Measurements from ENCODE around the gene S100Z. TPM values are rescaled to one million over a fixed set of nuclear protein-coding genes. Genes with fewer than 3 reads are reported as not detected.
"Not testable (repeated sequence)": the region's sequence is repeated elsewhere in the genome, so short reads cannot be mapped to it uniquely, and the experiment has no call there.

The S100Z gene
- total and polyA plus RNA-seq, 8 donors, result 0.08 to 0.89 TPM; not detected in 6

- H3K36me3 ChIP-seq, result peaks cover 0 to 4% (median 0%) of the 10 kb centered on the region in 4 donors
- no peaks in the 10 kb centered on the region for H3K4me1 ChIP-seq
- H3K4me3 ChIP-seq, result no peak overlapping the region
- intact Hi-C loops (cut with DNase I; ENCODE audit: low total_unique reads), result no loop called here
- WGBS, 5 donors, result 66 to 81% (median 73%) methylated on average over 2 to 3 of the region's 3 CpGs
- H3K9me3 ChIP-seq, result peaks cover 8 to 35% (median 22%) of the 10 kb centered on the region in 4 donors
- no peak for DNase-seq
- no peaks in the 10 kb centered on the region for H3K27me3 ChIP-seq
- no peak overlapping the region for H3K27ac ChIP-seq
- TF ChIP-seq CTCF (IDR thresholded peaks at IDR 0.05), result no peak
- TF ChIP-seq EP300 (IDR thresholded peaks at IDR 0.05), result no peak
- TF ChIP-seq POLR2A (IDR thresholded peaks at IDR 0.05), result no peak
- no peak for TF ChIP-seq POLR2AphosphoS5 (IDR thresholded peaks at IDR 0.05)
Observed at GRCh38 chr5:76901522-76901921, 51.7 kb downstream of the S100Z start.

GRCh38 chr5:76908166-76908565, 58.4 kb downstream of the S100Z start:
- no peaks in the 10 kb centered on the region for H3K4me1 ChIP-seq
- intact Hi-C loops (cut with DNase I; ENCODE audit: low total_unique reads), result no loop called here
- no peak overlapping the region for H3K27ac ChIP-seq
- H3K4me3 ChIP-seq, result no peak overlapping the region
- TF ChIP-seq POLR2A (IDR thresholded peaks at IDR 0.05) (no peak), CTCF (IDR thresholded peaks at IDR 0.05) (no peak), POLR2AphosphoS5 (IDR thresholded peaks at IDR 0.05) (no peak), EP300 (IDR thresholded peaks at IDR 0.05) (no peak)
- H3K9me3 ChIP-seq, result no peaks in the 10 kb centered on the region
- 84 to 91% (median 84%) methylated on average over 7 of the region's 7 CpGs for WGBS, 5 donors
- DNase-seq, result no peak
- no peaks in the 10 kb centered on the region for H3K36me3 ChIP-seq
- H3K27me3 ChIP-seq, result no peaks in the 10 kb centered on the region

- 82 to 89% (median 86%) methylated on average over 8 to 9 of the region's 9 CpGs for WGBS, 5 donors
- H3K4me3 ChIP-seq; intact Hi-C loops (cut with DNase I; ENCODE audit: low total_unique reads); H3K9me3 ChIP-seq; H3K36me3 ChIP-seq; H3K27me3 ChIP-seq; H3K4me1 ChIP-seq; H3K27ac ChIP-seq; DNase-seq: not testable (repeated sequence)
Observed at GRCh38 chr5:76910344-76910933, 60.6 kb downstream of the S100Z start.

GRCh38 chr5:76914671-76915070, 64.9 kb downstream of the S100Z start:
- H3K36me3 ChIP-seq; intact Hi-C loops (cut with DNase I; ENCODE audit: low total_unique reads): not testable (repeated sequence)
- 85 to 92% (median 88%) methylated on average over 14 of the region's 14 CpGs for WGBS, 5 donors

GRCh38 chr5:76918539-76918938, 68.7 kb downstream of the S100Z start:
- no peak for TF ChIP-seq POLR2AphosphoS5 (IDR thresholded peaks at IDR 0.05)
- TF ChIP-seq CTCF (IDR thresholded peaks at IDR 0.05), result no peak
- no peak for TF ChIP-seq EP300 (IDR thresholded peaks at IDR 0.05)
- no peak for TF ChIP-seq POLR2A (IDR thresholded peaks at IDR 0.05)
- WGBS, 5 donors, result 76 to 82% (median 80%) methylated on average over 3 of the region's 3 CpGs
- no peak for DNase-seq
- Histone ChIP-seq H3K36me3 (no peaks in the 10 kb centered on the region), H3K4me1 (no peaks in the 10 kb centered on the region), H3K9me3 (peaks cover 0 to 4% (median 2%) of the 10 kb centered on the region in 4 donors), H3K4me3 (no peak overlapping the region), H3K27ac (no peak overlapping the region), H3K27me3 (no peaks in the 10 kb centered on the region)
- intact Hi-C loops (cut with DNase I; ENCODE audit: low total_unique reads), result no loop called here

More at GRCh38 chr5:76914671-76915070, 64.9 kb downstream of the S100Z start:
- H3K27me3 ChIP-seq, H3K4me3 ChIP-seq, DNase-seq, H3K4me1 ChIP-seq, H3K9me3 ChIP-seq, H3K27ac ChIP-seq: not testable (repeated sequence)

Data from stomach (tissue), 9 donors.